Thyroid gland (tissue), 4 donors: ENCODE data around the gene ZNF622. TPM values are rescaled to one million over a fixed set of nuclear protein-coding genes. Genes with fewer than 3 reads are reported as not detected.
A peak's percentile ranks its signal among the peaks of the same experiment; 100 is the strongest.

Experiments used
- DNase-seq, 2 donors: peaks; one replicate each; pipeline ENCODE4 v3.0.0-alpha.2; 2019
- H3K27ac ChIP-seq, 3 donors: fragments of 200-600 bp; sonication (generic); 1 replicate in 2 of 3; 2 replicates in 1 of 3; pipeline ENCODE4 v1.5.1; 2016 to 2019; ENCODE audit warnings: mild to moderate bottlenecking in 1 of 3, moderate library complexity in 1 of 3
- H3K27me3 ChIP-seq: fragments of 200-600 bp; sonication (generic); one replicate; pipeline ENCODE4 v1.5.1; 2019
- H3K36me3 ChIP-seq, 2 donors: fragments of 200-600 bp; sonication (generic); one replicate each; pipeline ENCODE4 v1.5.1; 2016 to 2019
- H3K4me1 ChIP-seq, 2 donors: fragments of 200-600 bp; sonication (generic); one replicate each; pipeline ENCODE4 v1.5.1; 2017 to 2019
- H3K4me3 ChIP-seq, 3 donors: fragments of 200-600 bp; sonication (generic); replicated peaks in 1 of 3; 1 replicate in 2 of 3; 2 replicates in 1 of 3; pipeline ENCODE4 v1.5.1; 2016; ENCODE audit warnings: mild to moderate bottlenecking in 1 of 3
- H3K9me3 ChIP-seq: fragments of 200-600 bp; sonication (generic); one replicate; pipeline ENCODE4 v1.5.1; 2017
- CTCF ChIP-seq, 6 experiments: fragments of 200-600 bp in 3 of 6; fragments of 450-650 bp in 3 of 6; sonication (generic) in 3 of 6; IDR thresholded peaks; one replicate each; pipeline ENCODE4 v1.5.1; 2016 to 2019; ENCODE audit warnings: antibody characterized with exemption in 6 of 6, mild to moderate bottlenecking in 2 of 6, inconsistent platforms in 1 of 6, moderate library complexity in 1 of 6
- POLR2A ChIP-seq, 2 donors: fragments of 450-650 bp; IDR thresholded peaks; one replicate each; pipeline ENCODE4 v1.6.1; 2017; ENCODE audit warnings: antibody characterized with exemption in 2 of 2, mild to moderate bottlenecking in 2 of 2, moderate library complexity in 1 of 2
- WGBS, 2 donors: methylation state at CpG; one replicate each; pipeline ENCODE4 v1.1.5; 2017; 5-methylcytosine and 5-hydroxymethylcytosine counted together
- intact Hi-C: fragments of 100-400 bp; cut with DNase I; formaldehyde crosslinking; loops from one replicate; pipeline ENCODE4 v1.15.1; 2023
- total RNA-seq, 4 donors: library from RNA; depleted of rRNA; stranded (reverse); fragments of >200 nt; gene quantifications; one replicate each; pipeline ENCODE4 v1.2.3, GENCODE V29; 2016

ZNF622 gene
- total RNA-seq, 4 donors from 2014 or later: 24.3 to 30.9 (median 28.1) TPM

DNA sequence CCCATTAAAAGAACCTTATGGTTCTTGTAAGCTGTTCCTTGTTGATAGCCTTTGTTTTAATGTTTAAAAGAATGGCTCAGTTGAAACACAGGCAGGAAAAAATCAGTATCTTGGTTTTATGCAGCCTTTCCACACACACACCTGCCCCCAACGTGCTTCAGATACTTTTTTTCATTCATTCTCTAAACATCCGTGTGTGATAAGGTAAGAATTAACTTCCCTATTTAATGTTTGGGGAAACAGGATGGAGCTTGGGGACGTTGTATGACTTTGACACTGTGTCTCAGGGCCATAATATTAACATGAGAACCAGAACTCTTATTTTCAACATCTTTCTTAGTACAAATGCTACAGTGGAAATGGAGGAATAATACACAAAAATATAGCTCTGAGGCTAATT lies 5.8 kb upstream of the ZNF622 start:
- Histone ChIP-seq H3K9me3 (no peaks in the 10 kb centered on the region), H3K4me3 (no peak overlapping the region), H3K4me1 (peaks cover 12 to 16% of the 10 kb centered on the region in 2 donors), H3K36me3 (no peaks in the 10 kb centered on the region), H3K27me3 (no peaks in the 10 kb centered on the region), H3K27ac (no peak overlapping the region)
- intact Hi-C loops: no loop called here
- no peak for TF ChIP-seq POLR2A (IDR thresholded peaks at IDR 0.05)
- TF ChIP-seq CTCF (IDR thresholded peaks at IDR 0.05): no peak
- WGBS, 2 donors: 75 to 82% methylated on average over 3 of the region's 3 CpGs
- DNase-seq: no peak

DNA sequence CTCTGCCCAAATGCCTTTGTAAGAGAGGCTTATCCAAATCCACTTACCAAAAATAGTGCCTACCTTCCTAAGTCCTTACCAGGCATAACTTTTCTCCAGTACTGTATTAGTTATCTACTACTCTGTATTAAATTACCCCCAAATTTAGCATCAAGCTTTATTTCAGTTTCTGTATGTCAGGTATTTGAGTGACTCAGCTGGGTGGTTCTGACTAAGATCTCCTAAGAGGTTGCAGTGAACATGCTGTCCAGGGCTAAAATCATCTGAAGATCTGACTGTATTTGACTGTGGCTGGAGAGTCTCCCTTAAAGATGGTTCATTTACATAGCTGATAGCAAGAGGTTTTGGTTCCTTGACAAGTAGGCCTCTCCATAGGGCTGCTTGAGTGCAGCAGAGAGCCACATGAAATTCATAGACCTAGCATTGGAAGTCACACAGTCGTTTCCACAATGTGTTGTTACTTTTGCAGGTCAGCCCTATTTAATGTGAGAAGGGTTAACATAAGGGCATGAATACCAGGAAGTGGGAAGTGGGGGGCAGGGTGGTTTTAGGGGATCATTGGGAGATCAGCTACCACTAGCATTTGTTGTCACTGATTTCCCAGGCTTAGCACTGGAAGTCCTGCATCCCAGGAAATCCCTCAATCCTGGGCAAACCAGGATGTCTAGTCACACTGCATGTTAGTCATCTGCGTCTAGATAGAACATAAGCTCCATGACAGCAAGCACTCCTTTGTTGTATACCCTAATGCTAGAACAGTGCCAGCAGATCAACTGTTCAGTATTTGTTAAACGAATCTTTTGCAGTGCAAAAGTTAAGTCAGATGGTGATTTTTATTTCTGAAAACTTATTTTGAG lies 2.0 kb upstream of the ZNF622 start:
- Histone ChIP-seq H3K27me3 (no peaks in the 10 kb centered on the region), H3K27ac (peak overlapping the region in 1 of 3 donors; percentile 80), H3K4me1 (peaks cover 23 to 29% of the 10 kb centered on the region in 2 donors), H3K4me3 (no peak overlapping the region), H3K9me3 (no peaks in the 10 kb centered on the region), H3K36me3 (peaks cover 7 to 8% of the 10 kb centered on the region in 2 donors)
- intact Hi-C loops: loop anchor here (10.0 kb wide), 1 partner anchor 737 kb away; no protein-coding TSS in a partner anchor
- TF ChIP-seq POLR2A (IDR thresholded peaks at IDR 0.05) (no peak), CTCF (IDR thresholded peaks at IDR 0.05) (no peak)
- DNase-seq: no peak
- 70 to 72% methylated on average over 3 of the region's 3 CpGs for WGBS, 2 donors

DNA sequence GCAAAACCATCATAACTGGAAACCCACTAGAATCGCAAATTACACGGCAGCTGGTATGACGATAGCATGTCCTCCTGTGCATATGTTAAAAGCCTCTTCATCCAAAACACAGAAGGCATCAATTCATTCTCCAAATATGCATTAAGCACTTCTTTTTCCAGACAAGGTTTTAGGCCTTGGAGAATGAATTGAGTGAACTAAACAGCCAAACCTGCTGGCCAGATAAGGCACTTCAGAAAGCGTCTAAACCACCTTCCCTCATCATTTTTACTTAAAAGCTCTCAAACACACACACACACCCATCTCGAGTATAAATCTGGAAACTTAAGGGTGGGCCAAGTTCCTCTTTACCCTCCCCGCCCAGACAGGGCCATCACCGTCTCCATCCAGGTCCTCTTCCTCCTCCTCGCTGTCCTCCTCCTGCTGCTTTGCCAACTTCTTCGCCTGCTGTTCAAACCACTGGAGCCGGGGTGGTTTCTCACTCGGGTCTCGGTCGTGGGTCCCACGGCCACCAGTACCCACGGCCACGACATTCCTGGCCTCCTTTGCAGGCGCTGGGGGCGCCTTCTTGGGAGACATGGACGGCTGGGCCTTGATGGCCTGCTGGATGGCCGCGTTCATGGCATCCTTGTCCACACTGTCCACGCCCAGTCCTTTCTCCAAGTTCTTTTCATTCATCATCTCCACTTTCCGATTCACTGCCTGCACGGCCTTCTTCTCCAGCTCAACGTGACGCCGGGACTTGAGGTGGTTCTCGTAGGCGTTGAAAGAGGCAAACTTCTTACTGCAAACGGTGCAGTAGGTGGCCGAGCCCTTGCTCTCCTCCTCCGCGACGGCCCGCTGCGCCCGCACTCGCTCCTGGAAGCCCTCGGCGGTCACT lies 696 bp downstream of the ZNF622 start:
- TF ChIP-seq POLR2A (IDR thresholded peaks at IDR 0.05): no peak
- TF ChIP-seq CTCF (IDR thresholded peaks at IDR 0.05): no peak
- Histone ChIP-seq H3K4me3 (peak overlapping the region; percentile 81 to 93 (median 88)), H3K27me3 (no peaks in the 10 kb centered on the region), H3K27ac (peak overlapping the region in 2 of 3 donors; percentile 59 to 80), H3K36me3 (peaks cover 24% of the 10 kb centered on the region in 2 donors), H3K4me1 (peaks cover 23 to 37% of the 10 kb centered on the region in 2 donors), H3K9me3 (no peaks in the 10 kb centered on the region)
- 6 to 8% methylated on average over 33 to 40 of the region's 40 CpGs for WGBS, 2 donors
- no peak for DNase-seq
- intact Hi-C loops: loop anchor here (10.0 kb wide), 1 partner anchor 740 kb away; no protein-coding TSS in a partner anchor

- TF ChIP-seq POLR2A (IDR thresholded peaks at IDR 0.05): no peak
- no peak for TF ChIP-seq CTCF (IDR thresholded peaks at IDR 0.05)
- no peak for DNase-seq
- Histone ChIP-seq H3K27me3 (no peaks in the 10 kb centered on the region), H3K36me3 (peaks cover 24% of the 10 kb centered on the region in 2 donors), H3K4me1 (peaks cover 23 to 42% of the 10 kb centered on the region in 2 donors), H3K4me3 (peak overlapping the region; percentile 81 to 93 (median 88)), H3K27ac (no peak overlapping the region), H3K9me3 (no peaks in the 10 kb centered on the region)
- intact Hi-C loops: loop anchor here (10.0 kb wide), 1 partner anchor 741 kb away; no protein-coding TSS in a partner anchor
- WGBS, 2 donors: 77 to 85% methylated on average over 1 of the region's 1 CpG
These were observed 1.4 kb downstream of the ZNF622 start for GRCh38 chr5:16464231-16464630.
